ENCODE measurements around the gene GALNS.

Gene GALNS

DNA sequence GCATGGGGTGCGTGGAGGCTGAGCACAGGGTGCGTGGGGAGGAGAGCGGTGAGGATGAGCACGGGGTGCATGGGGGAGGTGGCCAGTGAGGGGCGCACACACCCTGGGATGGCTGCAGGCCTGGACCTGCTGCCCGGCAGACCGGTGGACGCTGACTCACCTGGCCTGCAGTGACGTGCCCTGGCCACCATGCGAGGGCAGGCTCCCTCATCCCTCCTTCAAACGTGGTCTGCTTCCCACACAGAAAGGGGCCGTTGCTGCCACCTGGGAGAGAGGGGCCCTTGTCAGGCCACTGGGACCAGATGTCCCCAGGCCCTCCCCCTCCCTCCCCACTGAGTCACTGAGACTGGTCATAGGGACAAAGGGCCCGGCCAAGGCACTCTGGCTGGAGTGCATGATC lies 24.9 kb downstream of the GALNS start:
- H3K9ac ChIP-seq (ENCODE audit: low read length): no peak overlapping the region
- H4K91ac ChIP-seq (ENCODE audit: low read length): no peak overlapping the region
- no peaks in the 10 kb centered on the region for H3K9me3 ChIP-seq (ENCODE audit: control insufficient read depth, low read length)
- peaks cover 12% of the 10 kb centered on the region for H3K4me1 ChIP-seq (ENCODE audit: control insufficient read depth, insufficient read depth, low read depth, low read length)
- H3K4ac ChIP-seq (ENCODE audit: low read depth in 1 of 2, low read length in 2 of 2): no peak overlapping the region
- no peak overlapping the region for H2BK120ac ChIP-seq (ENCODE audit: low read depth, low read length)
- no peak overlapping the region for H3K4me3 ChIP-seq (ENCODE audit: insufficient read depth in 1 of 2, low read depth in 1 of 2, low read length in 2 of 2)
- H2AK5ac ChIP-seq (ENCODE audit: low read length, severe bottlenecking): no peak overlapping the region
- no peak overlapping the region for H4K8ac ChIP-seq (ENCODE audit: low read length)
- H3K36me3 ChIP-seq (ENCODE audit: control insufficient read depth in 1 of 2, insufficient read depth in 2 of 2, low read depth in 1 of 2, low read length in 2 of 2): peaks cover 21 to 63% of the 10 kb centered on the region in 2 experiments
- no peak overlapping the region for H3K18ac ChIP-seq (ENCODE audit: low read depth in 1 of 2, low read length in 2 of 2)
- no peak overlapping the region for H2BK15ac ChIP-seq (ENCODE audit: low read depth, poor library complexity, severe bottlenecking)
- DNase-seq: no peak
- peak overlapping the region in 1 of 2 experiments; percentile 10 for H2BK12ac ChIP-seq (ENCODE audit: low read length in 2 of 2)
- no peak overlapping the region for H3K14ac ChIP-seq (ENCODE audit: low read length in 2 of 2)
- 83% methylated on average over 13 of the region's 13 CpGs for WGBS
- no peak overlapping the region for H3K27ac ChIP-seq (ENCODE audit: low read length, poor library complexity, severe bottlenecking)
- H3K4me2 ChIP-seq (ENCODE audit: low read length, poor library complexity, severe bottlenecking): no peak overlapping the region
- H3K23ac ChIP-seq (ENCODE audit: low read length in 2 of 2): no peak overlapping the region
- H2AFZ ChIP-seq (ENCODE audit: low read depth, low read length): no peak overlapping the region
- H3K79me1 ChIP-seq (replicated peaks; ENCODE audit: low read length, poor library complexity, severe bottlenecking): no peaks in the 10 kb centered on the region
- no peak overlapping the region for H2BK5ac ChIP-seq (ENCODE audit: low read depth, low read length, poor library complexity, severe bottlenecking)
- H3K27me3 ChIP-seq (ENCODE audit: control insufficient read depth in 1 of 2, insufficient read depth in 1 of 2, low read length in 2 of 2): no peaks in the 10 kb centered on the region

DNA sequence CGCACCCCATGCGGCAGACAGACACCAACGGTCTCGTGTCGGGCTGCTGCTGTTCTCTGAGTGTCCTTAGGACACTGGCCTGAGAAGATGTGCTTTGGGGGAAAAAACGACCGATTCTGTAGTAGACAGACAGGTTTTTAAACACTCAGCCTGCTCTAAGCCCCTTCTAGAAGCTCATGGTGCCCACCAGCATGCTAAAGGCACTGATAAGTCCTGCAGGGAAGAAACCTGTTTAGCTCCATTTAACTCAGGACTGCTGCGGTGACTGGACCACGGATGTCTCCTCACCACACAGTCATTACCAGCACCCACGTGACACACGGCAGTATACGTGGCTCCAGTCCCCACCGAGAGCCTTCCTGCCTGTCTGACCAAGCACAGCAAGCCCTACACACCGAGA lies 26.0 kb downstream of the GALNS start:
- 94% methylated on average over 12 of the region's 14 CpGs for WGBS
- no peak overlapping the region for H2BK120ac ChIP-seq (ENCODE audit: low read depth, low read length)
- no peak overlapping the region for H3K14ac ChIP-seq (ENCODE audit: low read length in 2 of 2)
- no peak overlapping the region for H4K8ac ChIP-seq (ENCODE audit: low read length)
- H2AFZ ChIP-seq (ENCODE audit: low read depth, low read length): no peak overlapping the region
- no peak for DNase-seq
- no peaks in the 10 kb centered on the region for H3K79me1 ChIP-seq (replicated peaks; ENCODE audit: low read length, poor library complexity, severe bottlenecking)
- H3K4me1 ChIP-seq (ENCODE audit: control insufficient read depth, insufficient read depth, low read depth, low read length): peaks cover 12% of the 10 kb centered on the region
- no peak overlapping the region for H2BK5ac ChIP-seq (ENCODE audit: low read depth, low read length, poor library complexity, severe bottlenecking)
- H3K4ac ChIP-seq (ENCODE audit: low read depth in 1 of 2, low read length in 2 of 2): no peak overlapping the region
- no peak overlapping the region for H3K23ac ChIP-seq (ENCODE audit: low read length in 2 of 2)
- H3K4me2 ChIP-seq (ENCODE audit: low read length, poor library complexity, severe bottlenecking): no peak overlapping the region
- peaks cover 17 to 67% of the 10 kb centered on the region in 2 experiments for H3K36me3 ChIP-seq (ENCODE audit: control insufficient read depth in 1 of 2, insufficient read depth in 2 of 2, low read depth in 1 of 2, low read length in 2 of 2)
- H3K4me3 ChIP-seq (ENCODE audit: insufficient read depth in 1 of 2, low read depth in 1 of 2, low read length in 2 of 2): no peak overlapping the region
- H3K27me3 ChIP-seq (ENCODE audit: control insufficient read depth in 1 of 2, insufficient read depth in 1 of 2, low read length in 2 of 2): no peaks in the 10 kb centered on the region
- H3K18ac ChIP-seq (ENCODE audit: low read depth in 1 of 2, low read length in 2 of 2): peak overlapping the region in 1 of 2 experiments; percentile 37
- H3K9me3 ChIP-seq (ENCODE audit: control insufficient read depth, low read length): no peaks in the 10 kb centered on the region
- H3K27ac ChIP-seq (ENCODE audit: low read length, poor library complexity, severe bottlenecking): no peak overlapping the region
- no peak overlapping the region for H2BK15ac ChIP-seq (ENCODE audit: low read depth, poor library complexity, severe bottlenecking)
- H4K91ac ChIP-seq (ENCODE audit: low read length): no peak overlapping the region
- no peak overlapping the region for H3K9ac ChIP-seq (ENCODE audit: low read length)
- H2AK5ac ChIP-seq (ENCODE audit: low read length, severe bottlenecking): no peak overlapping the region
- no peak overlapping the region for H2BK12ac ChIP-seq (ENCODE audit: low read length in 2 of 2)

DNA sequence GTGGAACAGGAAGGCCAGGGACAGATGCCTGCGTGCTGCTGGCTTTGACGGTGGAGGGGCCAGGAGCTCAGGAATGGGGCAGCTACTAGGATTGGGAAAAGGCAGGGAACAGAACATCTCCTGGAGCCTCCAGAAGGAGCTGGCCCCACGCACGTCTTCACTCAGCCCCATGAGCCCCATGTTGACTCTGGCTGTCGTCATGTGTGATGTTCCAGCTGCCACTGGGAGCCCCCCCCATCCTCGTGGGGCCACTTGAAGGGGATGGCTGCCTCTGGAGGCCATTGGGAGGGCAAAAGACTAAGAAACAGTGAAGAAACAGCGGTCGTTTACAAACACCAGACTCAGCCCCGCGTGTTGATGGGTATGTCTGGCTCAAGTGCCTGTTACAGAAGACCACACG lies 26.5 kb downstream of the GALNS start:
- no peak overlapping the region for H2BK12ac ChIP-seq (ENCODE audit: low read length in 2 of 2)
- no peak overlapping the region for H2AFZ ChIP-seq (ENCODE audit: low read depth, low read length)
- no peak overlapping the region for H3K4ac ChIP-seq (ENCODE audit: low read depth in 1 of 2, low read length in 2 of 2)
- no peaks in the 10 kb centered on the region for H3K9me3 ChIP-seq (ENCODE audit: control insufficient read depth, low read length)
- DNase-seq: peak; percentile 87
- no peak overlapping the region for H4K8ac ChIP-seq (ENCODE audit: low read length)
- H3K27me3 ChIP-seq (ENCODE audit: control insufficient read depth in 1 of 2, insufficient read depth in 1 of 2, low read length in 2 of 2): no peaks in the 10 kb centered on the region
- H3K4me2 ChIP-seq (ENCODE audit: low read length, poor library complexity, severe bottlenecking): no peak overlapping the region
- WGBS: 13% methylated on average over 11 of the region's 11 CpGs
- no peaks in the 10 kb centered on the region for H3K79me1 ChIP-seq (replicated peaks; ENCODE audit: low read length, poor library complexity, severe bottlenecking)
- H3K36me3 ChIP-seq (ENCODE audit: control insufficient read depth in 1 of 2, insufficient read depth in 2 of 2, low read depth in 1 of 2, low read length in 2 of 2): peaks cover 15 to 67% of the 10 kb centered on the region in 2 experiments
- H3K27ac ChIP-seq (ENCODE audit: low read length, poor library complexity, severe bottlenecking): no peak overlapping the region
- H4K91ac ChIP-seq (ENCODE audit: low read length): no peak overlapping the region
- H3K23ac ChIP-seq (ENCODE audit: low read length in 2 of 2): no peak overlapping the region
- H3K14ac ChIP-seq (ENCODE audit: low read length in 2 of 2): no peak overlapping the region
- no peak overlapping the region for H2BK120ac ChIP-seq (ENCODE audit: low read depth, low read length)
- no peak overlapping the region for H2BK15ac ChIP-seq (ENCODE audit: low read depth, poor library complexity, severe bottlenecking)
- H3K9ac ChIP-seq (ENCODE audit: low read length): no peak overlapping the region
- no peak overlapping the region for H2BK5ac ChIP-seq (ENCODE audit: low read depth, low read length, poor library complexity, severe bottlenecking)
- H3K4me1 ChIP-seq (ENCODE audit: control insufficient read depth, insufficient read depth, low read depth, low read length): peaks cover 12% of the 10 kb centered on the region
- no peak overlapping the region for H2AK5ac ChIP-seq (ENCODE audit: low read length, severe bottlenecking)
- H3K18ac ChIP-seq (ENCODE audit: low read depth in 1 of 2, low read length in 2 of 2): no peak overlapping the region
- H3K4me3 ChIP-seq (ENCODE audit: insufficient read depth in 1 of 2, low read depth in 1 of 2, low read length in 2 of 2): no peak overlapping the region

DNA sequence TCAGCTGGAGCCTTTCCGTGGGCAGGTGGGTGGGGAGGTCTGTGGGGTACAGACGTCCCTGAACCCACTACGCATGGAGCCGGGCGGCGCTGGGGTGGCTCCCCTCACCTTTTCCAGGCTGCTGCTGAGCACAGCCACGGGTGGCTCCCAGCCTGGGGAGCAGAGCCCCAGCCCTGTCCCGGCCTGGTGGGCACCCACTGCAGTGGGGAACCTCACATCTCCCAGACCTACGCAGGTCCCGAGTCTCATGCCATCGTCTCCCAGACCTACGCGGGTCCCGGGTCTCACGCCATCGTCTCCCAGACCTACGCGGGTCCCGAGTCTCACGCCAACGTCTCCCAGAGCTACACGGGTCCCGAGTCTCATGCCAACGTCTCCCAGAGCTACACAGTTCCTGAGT lies 28.0 kb downstream of the GALNS start:
- no peak overlapping the region for H3K4me2 ChIP-seq (ENCODE audit: low read length, poor library complexity, severe bottlenecking)

More for the DNA sequence above, 28.0 kb downstream of the GALNS start:
- DNase-seq: no peak
- Histone ChIP-seq H4K91ac (ENCODE audit: low read length) (no peak overlapping the region), H2BK15ac (ENCODE audit: low read depth, poor library complexity, severe bottlenecking) (no peak overlapping the region), H3K4ac (ENCODE audit: low read depth in 1 of 2, low read length in 2 of 2) (no peak overlapping the region), H2BK120ac (ENCODE audit: low read depth, low read length) (no peak overlapping the region), H3K18ac (ENCODE audit: low read depth in 1 of 2, low read length in 2 of 2) (no peak overlapping the region), H3K27me3 (ENCODE audit: control insufficient read depth in 1 of 2, insufficient read depth in 1 of 2, low read length in 2 of 2) (no peaks in the 10 kb centered on the region), H3K36me3 (ENCODE audit: control insufficient read depth in 1 of 2, insufficient read depth in 2 of 2, low read depth in 1 of 2, low read length in 2 of 2) (peaks cover 17 to 67% of the 10 kb centered on the region in 2 experiments), H2AK5ac (ENCODE audit: low read length, severe bottlenecking) (no peak overlapping the region), H3K27ac (ENCODE audit: low read length, poor library complexity, severe bottlenecking) (no peak overlapping the region), H2BK12ac (ENCODE audit: low read length in 2 of 2) (no peak overlapping the region), H3K4me3 (ENCODE audit: insufficient read depth in 1 of 2, low read depth in 1 of 2, low read length in 2 of 2) (no peak overlapping the region), H2AFZ (ENCODE audit: low read depth, low read length) (no peak overlapping the region), H3K9ac (ENCODE audit: low read length) (no peak overlapping the region), H3K79me1 (replicated peaks; ENCODE audit: low read length, poor library complexity, severe bottlenecking) (no peaks in the 10 kb centered on the region), H3K9me3 (ENCODE audit: control insufficient read depth, low read length) (no peaks in the 10 kb centered on the region), H2BK5ac (ENCODE audit: low read depth, low read length, poor library complexity, severe bottlenecking) (no peak overlapping the region), H3K23ac (ENCODE audit: low read length in 2 of 2) (no peak overlapping the region), H3K4me1 (ENCODE audit: control insufficient read depth, insufficient read depth, low read depth, low read length) (peaks cover 12% of the 10 kb centered on the region), H3K14ac (ENCODE audit: low read length in 2 of 2) (no peak overlapping the region), H4K8ac (ENCODE audit: low read length) (no peak overlapping the region)
- WGBS: 93% methylated on average over 24 of the region's 24 CpGs
